GM23338 (cell line): ENCODE data around the gene OCEL1. TPM values are rescaled to one million over a fixed set of nuclear protein-coding genes. Genes with fewer than 3 reads are reported as not detected.

Experiments used
- polyA plus RNA-seq: library from polyadenylated mRNA; unstranded; fragments of >200 nt; fragmentation: Nextera tagmentation; extraction: Ambion mirVana; gene quantifications from 2 replicates; pipeline ENCODE4 v1.2.1, GENCODE V29; 2016
- total RNA-seq: library from RNA; depleted of rRNA; stranded (reverse); fragments of >200 nt; shearing (Covaris generic); gene quantifications from 2 replicates; pipeline ENCODE4 v1.2.3, GENCODE V29; 2014; rRNA removed

Gene OCEL1
- total and polyA plus RNA-seq, 2 experiments from 2014 or later, result 12.7 to 47.4 TPM

Other genes starting within 250 kb of the OCEL1 start
- 11.8 and 14.1 TPM in 2 replicates for gene CPAMD8, start 199.4 kb upstream of the OCEL1 start, total RNA-seq
- gene CPAMD8, start 199.4 kb upstream of the OCEL1 start, polyA plus RNA-seq, result 4.4 and 4.6 TPM in 2 replicates
- gene HAUS8, start 150.8 kb upstream of the OCEL1 start, total RNA-seq, result 10.6 and 11.1 TPM in 2 replicates
- 33.3 and 35.5 TPM in 2 replicates for gene HAUS8, start 150.8 kb upstream of the OCEL1 start, polyA plus RNA-seq
- gene MYO9B, start 150.4 kb upstream of the OCEL1 start, total RNA-seq, result 61.3 and 65.6 TPM in 2 replicates
- 28.7 and 29.0 TPM in 2 replicates for gene MYO9B, start 150.4 kb upstream of the OCEL1 start, polyA plus RNA-seq
- 13.7 and 15.5 TPM in 2 replicates for gene USE1, start 10.9 kb upstream of the OCEL1 start, total RNA-seq
- 18.6 and 19.4 TPM in 2 replicates for gene USE1, start 10.9 kb upstream of the OCEL1 start, polyA plus RNA-seq
- gene NR2F6, start 19.7 kb downstream of the OCEL1 start, total RNA-seq, result 172 and 209 TPM in 2 replicates
- gene NR2F6, start 19.7 kb downstream of the OCEL1 start, polyA plus RNA-seq, result 64.0 and 67.4 TPM in 2 replicates
- 5.2 and 5.6 TPM in 2 replicates for gene USHBP1, start 38.5 kb downstream of the OCEL1 start, total RNA-seq
- 4.0 and 4.6 TPM in 2 replicates for gene USHBP1, start 38.5 kb downstream of the OCEL1 start, polyA plus RNA-seq
- 78.1 and 87.8 TPM in 2 replicates for gene BABAM1, start 41.2 kb downstream of the OCEL1 start, total RNA-seq
- 88.7 and 95.0 TPM in 2 replicates for gene BABAM1, start 41.2 kb downstream of the OCEL1 start, polyA plus RNA-seq
- gene ANKLE1, start 55.7 kb downstream of the OCEL1 start, total RNA-seq, result 20.2 and 50.1 TPM in 2 replicates
- gene ANKLE1, start 55.7 kb downstream of the OCEL1 start, polyA plus RNA-seq, result 9.1 and 11.2 TPM in 2 replicates
- 11.4 and 16.5 TPM in 2 replicates for gene ABHD8, start 77.2 kb downstream of the OCEL1 start, total RNA-seq
- gene ABHD8, start 77.2 kb downstream of the OCEL1 start, polyA plus RNA-seq, result 5.0 and 5.5 TPM in 2 replicates
- 59.9 and 70.6 TPM in 2 replicates for gene MRPL34, start 79.6 kb downstream of the OCEL1 start, total RNA-seq
- gene MRPL34, start 79.6 kb downstream of the OCEL1 start, polyA plus RNA-seq, result 266 and 280 TPM in 2 replicates
- 28.2 and 34.6 TPM in 2 replicates for gene DDA1, start 83.3 kb downstream of the OCEL1 start, total RNA-seq
- gene DDA1, start 83.3 kb downstream of the OCEL1 start, polyA plus RNA-seq, result 107 and 112 TPM in 2 replicates
- 14.4 and 24.9 TPM in 2 replicates for gene ANO8, start 108.6 kb downstream of the OCEL1 start, total RNA-seq
- gene ANO8, start 108.6 kb downstream of the OCEL1 start, polyA plus RNA-seq, result 4.3 and 4.5 TPM in 2 replicates
- gene GTPBP3, start 111.3 kb downstream of the OCEL1 start, total RNA-seq, result 67.8 and 78.6 TPM in 2 replicates
- 23.5 and 25.4 TPM in 2 replicates for gene GTPBP3, start 111.3 kb downstream of the OCEL1 start, polyA plus RNA-seq
- not detected in 2 replicates for gene PLVAP, start 151.1 kb downstream of the OCEL1 start, total RNA-seq
- gene PLVAP, start 151.1 kb downstream of the OCEL1 start, polyA plus RNA-seq, result not detected in 2 replicates
- gene CCDC194, start 168.0 kb downstream of the OCEL1 start, total RNA-seq, result 0.49 TPM in 1 of 2 replicates, not detected in the other
- gene CCDC194, start 168.0 kb downstream of the OCEL1 start, polyA plus RNA-seq, result 0.38 TPM in 1 of 2 replicates, not detected in the other
- gene BST2, start 179.4 kb downstream of the OCEL1 start, total RNA-seq, result 28.9 and 33.9 TPM in 2 replicates
- 22.0 and 24.9 TPM in 2 replicates for gene BST2, start 179.4 kb downstream of the OCEL1 start, polyA plus RNA-seq
- 49.9 and 60.3 TPM in 2 replicates for gene MVB12A, start 193.8 kb downstream of the OCEL1 start, total RNA-seq
- 36.6 and 43.5 TPM in 2 replicates for gene MVB12A, start 193.8 kb downstream of the OCEL1 start, polyA plus RNA-seq
- gene TMEM221, start 222.4 kb downstream of the OCEL1 start, total RNA-seq, result 0.90 and 1.8 TPM in 2 replicates
- 0.40 and 1.8 TPM in 2 replicates for gene TMEM221, start 222.4 kb downstream of the OCEL1 start, polyA plus RNA-seq
- gene NXNL1, start 234.7 kb downstream of the OCEL1 start, total RNA-seq, result not detected in 2 replicates
- gene NXNL1, start 234.7 kb downstream of the OCEL1 start, polyA plus RNA-seq, result not detected in 2 replicates
- 9.3 and 11.6 TPM in 2 replicates for gene SLC27A1, start 244.3 kb downstream of the OCEL1 start, total RNA-seq
- 2.1 and 3.5 TPM in 2 replicates for gene SLC27A1, start 244.3 kb downstream of the OCEL1 start, polyA plus RNA-seq